Measurements from ENCODE around the gene CREBBP.

CREBBP gene

GRCh38 chr16:3689731-3690130 is 190.8 kb downstream of the CREBBP start:
- TF ChIP-seq CTCF (conservative IDR thresholded peaks at IDR 0.05; ENCODE audit: low read depth, low read length) = no peak
- Histone ChIP-seq H3K27me3 (ENCODE audit: insufficient read depth, low read depth) (no peaks in the 10 kb centered on the region), H2AFZ (ENCODE audit: low read depth) (no peak overlapping the region), H3K36me3 (ENCODE audit: insufficient read depth) (no peaks in the 10 kb centered on the region; the same call in 1 of the 2 replicates), H3K27ac (peak overlapping the region; percentile 67; the same call in 1 of the 2 replicates), H3K9ac (no peak overlapping the region), H3K4me1 (ENCODE audit: low read depth, poor library complexity, severe bottlenecking) (peaks cover 53% of the 10 kb centered on the region), H3K4me3 (IDR thresholded peaks at IDR 0.05; ENCODE audit: insufficient read depth, low read depth, low read length) (no peak overlapping the region), H3K79me2 (ENCODE audit: insufficient read depth, low read depth) (peaks cover 41% of the 10 kb centered on the region; the same call in 1 of the 2 replicates), H4K20me1 (ENCODE audit: insufficient read depth) (0 out of 2 replicates have a peak, but pooled peaks cover 3% of the 10 kb centered on the region), H3K4me2 (peak overlapping the region; percentile 85; the same call in 1 of the 2 replicates)

GRCh38 chr16:3687792-3688191 is 192.7 kb downstream of the CREBBP start:
- Histone ChIP-seq H3K27ac (no peak overlapping the region), H3K4me1 (ENCODE audit: low read depth, poor library complexity, severe bottlenecking) (peaks cover 33% of the 10 kb centered on the region), H4K20me1 (ENCODE audit: insufficient read depth) (no peaks in the 10 kb centered on the region), H2AFZ (ENCODE audit: low read depth) (no peak overlapping the region), H3K27me3 (ENCODE audit: insufficient read depth, low read depth) (no peaks in the 10 kb centered on the region), H3K36me3 (ENCODE audit: insufficient read depth) (no peaks in the 10 kb centered on the region; the same call in 1 of the 2 replicates), H3K4me2 (no peak overlapping the region), H3K4me3 (IDR thresholded peaks at IDR 0.05; ENCODE audit: insufficient read depth, low read depth, low read length) (no peak overlapping the region), H3K9ac (no peak overlapping the region), H3K79me2 (ENCODE audit: insufficient read depth, low read depth) (peaks cover 23% of the 10 kb centered on the region; the same call in 1 of the 2 replicates)
- no peak for TF ChIP-seq CTCF (conservative IDR thresholded peaks at IDR 0.05; ENCODE audit: low read depth, low read length)

GRCh38 chr16:3687021-3687420 is 193.5 kb downstream of the CREBBP start:
- Histone ChIP-seq H3K27me3 (ENCODE audit: insufficient read depth, low read depth) (no peaks in the 10 kb centered on the region), H2AFZ (ENCODE audit: low read depth) (no peak overlapping the region), H3K9ac (no peak overlapping the region), H3K36me3 (ENCODE audit: insufficient read depth) (no peaks in the 10 kb centered on the region; the same call in 1 of the 2 replicates), H3K4me3 (IDR thresholded peaks at IDR 0.05; ENCODE audit: insufficient read depth, low read depth, low read length) (no peak overlapping the region), H3K4me1 (ENCODE audit: low read depth, poor library complexity, severe bottlenecking) (peaks cover 25% of the 10 kb centered on the region), H3K4me2 (no peak overlapping the region), H4K20me1 (ENCODE audit: insufficient read depth) (no peaks in the 10 kb centered on the region), H3K27ac (no peak overlapping the region), H3K79me2 (ENCODE audit: insufficient read depth, low read depth) (peaks cover 17% of the 10 kb centered on the region; the same call in 1 of the 2 replicates)
- no peak for TF ChIP-seq CTCF (conservative IDR thresholded peaks at IDR 0.05; ENCODE audit: low read depth, low read length)

GRCh38 chr16:3681206-3681605 is 199.3 kb downstream of the CREBBP start:
- Histone ChIP-seq H2AFZ (ENCODE audit: low read depth) (no peak overlapping the region), H3K27ac (no peak overlapping the region), H3K4me1 (ENCODE audit: low read depth, poor library complexity, severe bottlenecking) (no peaks in the 10 kb centered on the region), H3K9ac (no peak overlapping the region), H3K27me3 (ENCODE audit: insufficient read depth, low read depth) (no peaks in the 10 kb centered on the region), H3K79me2 (ENCODE audit: insufficient read depth, low read depth) (no peaks in the 10 kb centered on the region; the same call in 1 of the 2 replicates), H4K20me1 (ENCODE audit: insufficient read depth) (0 out of 2 replicates have a peak, but pooled peaks cover 4% of the 10 kb centered on the region), H3K4me3 (IDR thresholded peaks at IDR 0.05; ENCODE audit: insufficient read depth, low read depth, low read length) (no peak overlapping the region), H3K36me3 (ENCODE audit: insufficient read depth) (peaks cover 19% of the 10 kb centered on the region; the same call in 1 of the 2 replicates), H3K4me2 (no peak overlapping the region)
- TF ChIP-seq CTCF (conservative IDR thresholded peaks at IDR 0.05; ENCODE audit: low read depth, low read length) = no peak
